Ramos (cell line): Measurements from ENCODE around the gene ERFE.

ENCODE experiments used
- in situ Hi-C: fragments of 300-500 bp; cut with MboI; formaldehyde crosslinking; loops from one replicate; pipeline ENCODE4 v1.14.3; 2022; ENCODE audit warnings: low sequenced_read_pairs; ENCODE audit not compliant: unreplicated experiment

ERFE gene

DNA sequence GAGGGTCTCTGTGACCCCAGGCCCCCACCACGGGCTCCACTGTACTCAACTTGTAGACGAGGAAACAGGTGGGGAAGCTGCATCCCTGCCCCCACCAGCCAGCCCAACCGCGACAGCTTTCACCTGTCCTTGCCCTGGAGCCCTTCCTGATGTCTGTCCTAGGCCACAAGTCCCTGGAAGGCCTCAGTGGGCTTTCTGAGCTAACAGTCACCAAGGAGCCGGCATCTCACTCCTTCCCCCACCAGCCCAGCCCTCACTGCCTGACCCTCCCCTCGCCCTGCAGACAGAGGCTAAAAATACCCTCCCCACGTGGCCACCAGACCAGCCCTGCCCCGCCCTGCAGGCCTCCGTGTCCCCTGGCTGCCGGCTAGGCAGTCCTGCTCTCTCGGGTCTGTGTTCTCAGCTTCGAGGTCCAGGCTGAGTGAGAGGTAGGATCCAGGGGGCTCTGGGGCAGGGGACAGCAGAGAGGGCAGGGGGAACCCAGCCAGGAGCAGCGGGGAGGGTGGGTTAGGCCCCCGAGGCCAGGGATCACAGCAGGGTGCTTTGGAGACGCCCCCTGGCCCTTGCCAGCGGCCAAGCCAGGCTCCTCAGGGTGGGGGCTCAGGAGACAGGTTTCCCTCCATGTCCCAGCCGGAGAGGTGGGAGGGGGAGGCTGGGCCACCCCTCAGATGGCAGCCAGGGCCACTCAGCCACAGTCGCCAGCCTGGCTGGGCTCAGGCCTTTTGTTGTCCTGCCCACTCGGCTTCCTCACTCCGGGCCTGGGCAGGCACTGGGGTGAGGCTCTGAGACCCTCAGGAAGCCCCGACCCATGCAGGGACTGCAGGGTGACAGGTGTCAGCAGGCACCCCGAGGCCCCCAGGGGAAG is 20.2 kb upstream of the ERFE start, which contains the start of gene KLHL30:
Gene KLHL30 (plus strand): TSS at position 338 of the 865 bp plus-strand sequence. CDS start 2,087 bp downstream, outside the sequence.
- in situ Hi-C loops: no loop called here

GRCh38 chr2:238139196-238140039 is 19.4 kb upstream of the ERFE start:
- in situ Hi-C loops: no loop called here

- in situ Hi-C loops: no loop called here
These were observed 18.7 kb upstream of the ERFE start for GRCh38 chr2:238140040-238140439.

DNA sequence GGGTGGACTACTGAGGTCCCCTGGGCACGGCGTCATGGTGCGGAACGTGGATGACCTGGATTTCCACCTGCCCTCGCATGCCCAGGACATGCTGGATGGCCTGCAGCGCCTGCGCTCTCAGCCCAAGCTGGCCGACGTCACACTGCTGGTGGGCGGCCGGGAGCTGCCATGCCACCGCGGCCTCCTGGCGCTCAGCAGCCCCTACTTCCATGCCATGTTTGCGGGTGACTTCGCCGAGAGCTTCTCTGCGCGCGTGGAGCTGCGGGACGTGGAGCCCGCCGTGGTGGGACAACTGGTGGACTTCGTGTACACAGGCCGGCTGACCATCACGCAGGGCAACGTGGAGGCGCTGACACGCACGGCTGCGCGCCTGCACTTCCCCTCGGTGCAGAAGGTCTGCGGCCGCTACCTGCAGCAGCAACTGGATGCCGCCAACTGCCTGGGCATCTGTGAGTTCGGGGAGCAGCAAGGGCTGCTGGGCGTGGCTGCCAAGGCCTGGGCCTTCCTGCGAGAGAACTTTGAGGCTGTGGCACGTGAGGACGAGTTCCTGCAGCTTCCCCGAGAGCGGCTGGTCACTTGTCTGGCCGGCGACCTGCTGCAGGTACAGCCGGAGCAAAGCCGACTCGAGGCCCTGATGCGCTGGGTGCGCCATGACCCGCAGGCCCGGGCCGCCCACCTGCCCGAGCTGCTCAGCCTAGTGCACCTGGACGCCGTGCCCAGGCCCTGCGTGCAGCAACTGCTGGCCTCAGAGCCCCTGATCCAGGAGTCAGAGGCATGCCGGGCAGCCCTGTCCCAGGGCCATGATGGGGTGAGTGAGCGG is 17.8 kb upstream of the ERFE start:
- in situ Hi-C loops: no loop called here

DNA sequence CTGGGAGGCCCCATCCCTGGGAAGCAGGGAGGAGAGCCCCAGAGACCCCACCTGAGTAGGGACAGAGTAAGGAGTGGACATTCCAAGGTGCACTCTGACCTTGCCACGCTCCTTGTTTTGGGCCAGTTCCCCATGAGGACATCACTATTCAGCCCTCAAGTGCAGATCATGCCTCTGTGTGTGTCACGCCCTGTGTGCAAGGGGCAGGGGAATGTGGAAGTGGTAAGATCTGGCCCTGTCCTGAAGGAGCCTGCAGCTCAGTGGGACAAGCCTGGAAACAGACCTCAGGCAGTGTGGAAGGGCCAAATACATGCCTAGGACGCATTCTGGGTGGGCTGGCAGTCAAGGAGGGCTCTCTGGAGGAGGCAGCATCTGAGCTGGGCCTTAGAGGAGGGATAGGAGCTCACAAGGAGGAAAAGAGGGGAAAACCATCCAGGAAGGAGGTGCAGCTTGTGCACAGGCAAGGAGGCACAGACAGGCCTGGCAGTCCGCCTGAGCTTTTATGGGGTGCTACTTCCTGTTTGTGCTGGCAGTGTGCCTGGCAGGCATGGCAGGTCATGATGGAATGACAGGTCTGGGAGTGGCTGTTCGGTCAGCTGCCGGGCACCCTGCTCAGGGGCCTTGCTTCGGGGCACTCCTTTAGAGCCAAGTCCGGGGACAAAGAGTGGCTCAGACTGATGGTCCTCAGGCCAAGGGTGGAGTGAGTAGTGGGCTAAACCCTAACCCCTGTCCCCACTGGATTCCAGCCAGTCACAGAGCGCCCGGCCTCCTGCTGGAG is 17.0 kb upstream of the ERFE start:
- in situ Hi-C loops: no loop called here

- in situ Hi-C loops: no loop called here
These were observed 16.2 kb upstream of the ERFE start for GRCh38 chr2:238142382-238143205.

DNA sequence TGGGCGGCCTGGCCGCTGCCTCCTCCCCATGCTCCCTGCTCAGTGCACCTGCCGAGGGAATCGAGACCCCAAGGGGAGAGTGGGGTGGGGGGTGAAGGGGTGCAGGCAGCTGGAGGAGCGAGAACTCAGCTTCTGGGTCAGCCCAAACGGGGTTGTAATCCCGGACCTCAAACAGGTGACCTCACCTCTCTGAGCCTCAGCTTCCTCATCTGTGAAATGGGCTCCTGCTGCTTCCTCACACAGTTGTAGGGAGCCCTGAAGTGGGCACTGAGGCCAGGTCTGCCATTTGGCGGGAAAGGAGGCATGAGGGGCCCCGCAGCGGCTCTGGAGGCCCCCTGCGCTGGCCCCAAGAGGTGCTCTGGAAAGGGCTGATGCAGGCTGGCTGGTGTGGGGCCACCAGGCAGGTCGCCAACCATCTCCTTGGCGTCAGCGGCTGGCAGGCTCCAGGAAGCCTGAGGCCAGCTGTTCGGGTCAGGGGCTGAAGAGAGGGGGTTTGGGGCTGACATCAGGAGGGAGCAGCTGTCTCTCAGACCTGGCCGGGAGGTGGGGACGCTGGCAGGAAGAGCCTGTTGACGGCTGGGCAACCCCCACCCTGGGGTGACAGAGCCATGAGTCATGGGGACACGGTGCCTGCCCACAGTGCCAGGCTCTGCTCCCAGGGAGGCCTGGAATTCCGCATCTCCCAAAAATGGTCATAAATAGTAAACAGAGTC is 15.4 kb upstream of the ERFE start:
- in situ Hi-C loops: no loop called here

DNA sequence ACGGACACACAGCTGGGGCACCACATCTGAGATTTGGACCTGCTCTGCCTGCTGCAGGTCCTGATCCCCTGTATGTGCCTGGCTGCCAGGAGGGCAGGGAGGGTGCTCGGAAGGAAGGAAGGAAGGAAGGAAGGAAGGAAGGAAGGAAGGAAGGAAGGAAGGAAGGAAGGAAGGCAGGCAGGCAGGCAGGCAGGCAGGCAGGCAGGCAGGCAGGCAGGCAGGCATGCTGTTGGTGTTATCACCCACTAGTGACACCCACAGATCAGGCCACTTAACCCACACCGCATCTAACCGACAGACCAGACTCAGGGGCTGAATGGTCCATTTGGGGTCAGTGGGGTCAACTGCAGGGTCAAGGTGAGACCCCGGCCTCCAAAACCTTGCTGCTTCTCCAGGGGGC is 14.5 kb upstream of the ERFE start:
- in situ Hi-C loops: no loop called here

DNA sequence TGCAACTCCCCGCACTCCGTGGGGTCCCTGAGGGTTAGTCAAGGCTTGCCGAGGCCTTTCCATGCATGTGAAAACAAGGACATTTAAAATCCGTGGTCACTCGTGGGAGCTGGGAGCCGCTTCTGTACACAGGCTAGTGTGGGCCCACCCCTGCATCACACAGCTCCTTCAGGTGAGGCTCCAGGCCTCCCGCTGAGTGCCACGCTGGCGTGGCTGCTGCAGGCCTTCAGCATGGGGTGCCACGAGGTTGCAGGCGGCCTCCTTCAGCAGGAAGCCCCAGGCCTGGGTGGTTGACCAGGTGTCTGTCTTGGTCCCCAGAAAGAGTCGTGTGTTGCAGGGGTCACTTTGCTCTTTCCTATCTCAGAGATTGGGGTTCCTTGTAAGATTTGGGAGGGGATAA is 13.7 kb upstream of the ERFE start:
- in situ Hi-C loops: no loop called here

DNA sequence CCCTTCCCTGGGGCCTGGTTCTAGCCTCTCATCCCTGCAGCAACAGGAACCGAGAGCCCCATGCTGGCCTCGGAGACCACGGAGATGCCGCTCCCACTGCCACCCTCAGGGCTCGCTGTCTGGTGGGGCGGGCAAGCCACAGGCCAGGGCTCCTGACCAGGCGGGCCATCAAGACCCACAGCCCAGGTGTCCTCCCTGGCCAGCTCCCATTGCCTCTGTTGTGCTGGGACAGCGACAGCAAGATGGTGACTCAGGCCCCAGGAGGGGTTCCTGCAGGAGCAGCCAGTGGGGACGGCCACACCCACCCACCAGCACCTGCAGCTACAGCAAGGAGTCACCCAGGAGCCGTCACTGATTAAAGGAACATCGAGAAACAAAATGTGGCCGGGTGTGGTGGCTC is 12.9 kb upstream of the ERFE start:
- in situ Hi-C loops: no loop called here

GRCh38 chr2:238146884-238147544 is 11.8 kb upstream of the ERFE start:
- in situ Hi-C loops: no loop called here

GRCh38 chr2:238148981-238149380 is 9.8 kb upstream of the ERFE start:
- in situ Hi-C loops: no loop called here

DNA sequence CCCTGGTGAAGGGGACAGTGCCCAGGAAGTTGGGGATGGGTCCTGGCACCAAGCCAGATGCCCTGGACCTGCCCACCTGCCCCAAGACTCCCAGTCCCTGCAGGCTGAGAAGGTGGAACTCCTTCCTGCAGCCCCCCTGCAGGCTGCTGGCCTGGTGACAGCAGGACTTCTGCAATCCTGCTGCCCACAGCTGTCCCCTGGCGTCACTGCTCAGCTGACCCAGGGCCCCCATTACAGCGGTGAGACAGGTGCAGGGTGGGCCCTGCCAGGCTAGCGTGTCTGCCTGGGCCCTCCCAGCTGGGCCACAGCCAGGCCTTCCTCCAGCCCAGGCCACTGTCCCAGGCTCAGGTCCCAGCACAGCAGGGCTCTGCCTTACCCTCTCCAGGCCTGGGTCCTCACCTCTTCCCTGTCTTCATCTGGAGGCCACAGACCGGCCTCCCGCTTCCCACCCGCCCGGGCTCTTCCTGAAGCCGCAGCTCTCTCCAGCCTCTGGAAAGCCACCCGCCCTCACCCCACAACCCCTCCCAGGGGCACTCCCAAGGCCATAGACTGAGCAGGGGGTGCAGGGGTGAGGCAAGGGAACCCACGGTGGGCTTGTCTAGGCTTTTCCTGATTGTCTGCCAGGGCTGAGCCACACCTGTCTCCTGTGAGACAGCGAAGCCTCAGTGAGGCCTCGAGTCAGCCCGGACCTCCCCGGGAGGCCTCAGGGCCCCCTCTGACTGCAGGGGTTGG is 8.8 kb upstream of the ERFE start:
- in situ Hi-C loops: no loop called here

GRCh38 chr2:238150686-238151085 is 8.1 kb upstream of the ERFE start:
- in situ Hi-C loops: no loop called here

DNA sequence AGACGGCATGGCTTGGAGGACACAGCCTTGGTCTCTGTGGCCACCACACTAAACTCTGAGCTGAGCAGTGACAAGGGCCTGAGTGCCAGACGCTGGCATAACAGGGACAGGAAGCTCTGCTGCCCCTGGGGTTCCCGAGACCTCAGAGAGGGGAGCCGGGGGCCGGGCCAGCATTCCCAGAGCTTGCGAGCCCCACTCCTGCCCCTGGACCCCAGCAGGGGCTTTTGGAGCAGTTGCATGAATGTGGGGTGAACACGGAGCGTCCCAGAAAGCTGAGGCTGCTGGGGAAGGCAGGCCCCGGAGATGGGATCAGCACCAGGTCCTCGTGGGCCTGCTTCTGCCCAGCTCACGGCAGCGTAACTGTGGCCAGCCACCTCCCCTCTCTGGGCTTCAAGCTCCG is 7.6 kb upstream of the ERFE start:
- in situ Hi-C loops: no loop called here

DNA sequence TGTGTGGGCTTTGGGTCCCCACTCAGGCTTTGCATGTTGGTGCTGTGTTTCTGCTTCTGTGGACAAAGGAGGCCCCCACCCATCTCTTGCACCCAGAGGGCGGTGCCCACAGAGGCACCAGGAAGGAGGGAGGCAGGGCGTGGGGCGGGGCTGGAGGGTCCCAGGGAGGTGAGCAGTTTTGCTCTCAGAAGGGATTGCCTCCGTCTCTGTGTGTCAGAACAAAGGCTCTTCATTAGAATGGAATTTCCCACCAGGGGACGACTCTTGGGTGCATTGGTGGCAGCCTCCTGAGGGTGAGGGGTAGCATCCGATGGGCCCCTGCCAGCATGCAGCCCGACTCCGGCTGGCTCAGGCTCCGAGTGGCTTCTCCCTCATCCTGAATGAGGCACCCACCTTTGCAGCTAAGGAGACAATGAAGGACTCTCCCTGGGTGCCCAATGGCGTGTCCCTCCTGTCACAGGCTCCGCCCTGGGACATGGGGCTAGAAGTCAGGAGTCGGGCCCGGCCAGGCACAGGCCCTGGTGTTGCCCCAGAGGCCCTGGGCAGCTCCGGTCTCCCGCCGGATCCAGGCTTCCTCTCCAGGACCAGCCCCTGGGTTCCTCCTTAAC is 7.0 kb upstream of the ERFE start:
- in situ Hi-C loops: no loop called here
